Tibial artery (tissue), 4 donors: ENCODE data around the gene EFHD1.
"Not testable (repeated sequence)": the region's sequence is repeated elsewhere in the genome, so short reads cannot be mapped to it uniquely, and the experiment has no call there.

Experiments used
- DNase-seq, 2 donors: peaks; one replicate each; pipeline ENCODE4 v3.0.0-alpha.2; 2019
- H3K27ac ChIP-seq, 2 donors: fragments of 200-600 bp; sonication (generic) in 1 of 2; 1 replicate in 1 of 2; 2 replicates in 1 of 2; pipeline ENCODE4 v1.5.1; 2018 to 2019; ENCODE audit warnings: mild to moderate bottlenecking in 1 of 2
- H3K27me3 ChIP-seq, 2 donors: fragments of 200-600 bp; sonication (generic) in 1 of 2; one replicate each; pipeline versions ENCODE4 v1.5.1 to v1.6.0; 2016 to 2019
- H3K36me3 ChIP-seq, 3 donors: fragments of 200-600 bp; sonication (generic) in 2 of 3; one replicate each; pipeline ENCODE4 v1.5.1; 2016 to 2019; ENCODE audit warnings: mild to moderate bottlenecking in 2 of 3
- H3K4me1 ChIP-seq, 4 donors: fragments of 200-600 bp; sonication (generic) in 2 of 4; 1 replicate in 3 of 4; 2 replicates in 1 of 4; pipeline ENCODE4 v1.5.1; 2016 to 2019
- H3K4me3 ChIP-seq, 2 donors: fragments of 200-600 bp; sonication (generic) in 1 of 2; 1 replicate in 1 of 2; 2 replicates in 1 of 2; pipeline ENCODE4 v1.5.1; 2018 to 2019; ENCODE audit warnings: mild to moderate bottlenecking in 2 of 2
- H3K9me3 ChIP-seq, 3 donors: fragments of 200-600 bp; sonication (generic) in 1 of 3; one replicate each; pipeline ENCODE4 v1.5.1; 2016 to 2019
- CTCF ChIP-seq, 2 experiments: fragments of 200-600 bp in 1 of 2; fragments of 450-650 bp in 1 of 2; IDR thresholded peaks; one replicate each; pipeline ENCODE4 v1.5.1; 2017 to 2019; ENCODE audit warnings: antibody characterized with exemption in 2 of 2, mild to moderate bottlenecking in 1 of 2, moderate library complexity in 1 of 2
- intact Hi-C: fragments of 100-400 bp; cut with DNase I; formaldehyde crosslinking; loops from one replicate; pipeline ENCODE4 v1.15.0; 2023; ENCODE audit warnings: low total_unique reads

The EFHD1 gene

GRCh38 chr2:232707076-232707475 lies 73.7 kb downstream of the EFHD1 start:
- Histone ChIP-seq H3K27me3 (no peaks in the 10 kb centered on the region), H3K9me3 (no peaks in the 10 kb centered on the region), H3K27ac (no peak overlapping the region), H3K4me3 (no peak overlapping the region), H3K4me1 (peaks cover 0 to 8% (median 4%) of the 10 kb centered on the region in 4 donors), H3K36me3 (peaks cover 15 to 41% (median 39%) of the 10 kb centered on the region in 3 donors)
- no peak for DNase-seq
- intact Hi-C loops, result no loop called here
- TF ChIP-seq CTCF (IDR thresholded peaks at IDR 0.05), result no peak

- Histone ChIP-seq H3K9me3 (no peaks in the 10 kb centered on the region), H3K27ac (no peak overlapping the region), H3K4me1 (peaks cover 0 to 7% (median 4%) of the 10 kb centered on the region in 4 donors), H3K27me3 (no peaks in the 10 kb centered on the region), H3K36me3 (peaks cover 0 to 15% (median 9%) of the 10 kb centered on the region in 3 donors), H3K4me3 (no peak overlapping the region)
- no peak for TF ChIP-seq CTCF (IDR thresholded peaks at IDR 0.05)
- intact Hi-C loops, result no loop called here
- no peak for DNase-seq
Observed at GRCh38 chr2:232713505-232713904, 80.1 kb downstream of the EFHD1 start.

- peaks cover 0 to 16% (median 5%) of the 10 kb centered on the region in 4 donors for H3K4me1 ChIP-seq
- no peaks in the 10 kb centered on the region for H3K9me3 ChIP-seq
- no peak for TF ChIP-seq CTCF (IDR thresholded peaks at IDR 0.05)
- H3K36me3 ChIP-seq, result peaks cover 0 to 7% (median 3%) of the 10 kb centered on the region in 3 donors
- no peak overlapping the region for H3K27ac ChIP-seq
- intact Hi-C loops, result no loop called here
- H3K4me3 ChIP-seq, result no peak overlapping the region
- H3K27me3 ChIP-seq, result no peaks in the 10 kb centered on the region
- no peak for DNase-seq
Observed at GRCh38 chr2:232714969-232715368, 81.6 kb downstream of the EFHD1 start.

- intact Hi-C loops, result not testable (repeated sequence)
Observed at GRCh38 chr2:232720056-232720455, 86.7 kb downstream of the EFHD1 start.

GRCh38 chr2:232721261-232721660 lies 87.9 kb downstream of the EFHD1 start:
- Histone ChIP-seq H3K9me3 (no peaks in the 10 kb centered on the region), H3K36me3 (peaks cover 12 to 25% (median 23%) of the 10 kb centered on the region in 3 donors), H3K4me3 (no peak overlapping the region), H3K4me1 (peaks cover 0 to 15% (median 5%) of the 10 kb centered on the region in 4 donors), H3K27ac (no peak overlapping the region), H3K27me3 (no peaks in the 10 kb centered on the region)
- intact Hi-C loops, result no loop called here
- no peak for DNase-seq
- TF ChIP-seq CTCF (IDR thresholded peaks at IDR 0.05), result no peak

More at GRCh38 chr2:232720056-232720455, 86.7 kb downstream of the EFHD1 start:
- Histone ChIP-seq H3K4me1 (peaks cover 0 to 15% (median 5%) of the 10 kb centered on the region in 4 donors), H3K36me3 (peaks cover 7 to 13% (median 11%) of the 10 kb centered on the region in 3 donors)
- H3K27ac ChIP-seq, DNase-seq, H3K27me3 ChIP-seq, H3K4me3 ChIP-seq, H3K9me3 ChIP-seq: not testable (repeated sequence)

- H3K9me3 ChIP-seq, result no peaks in the 10 kb centered on the region
- no peaks in the 10 kb centered on the region for H3K27me3 ChIP-seq
- no peak for DNase-seq
- no peak overlapping the region for H3K4me3 ChIP-seq
- intact Hi-C loops, result no loop called here
- H3K36me3 ChIP-seq, result peaks cover 12 to 29% (median 25%) of the 10 kb centered on the region in 3 donors
- no peak for TF ChIP-seq CTCF (IDR thresholded peaks at IDR 0.05)
- H3K27ac ChIP-seq, result no peak overlapping the region
- H3K4me1 ChIP-seq, result peaks cover 0 to 15% (median 5%) of the 10 kb centered on the region in 4 donors
Observed at GRCh38 chr2:232721882-232722281, 88.5 kb downstream of the EFHD1 start.
